Uterus (tissue), 4 donors: Measurements from ENCODE around the gene POLR3B. TPM values are rescaled to one million over a fixed set of nuclear protein-coding genes. Genes with fewer than 3 reads are reported as not detected.
"Not testable (repeated sequence)": the region's sequence is repeated elsewhere in the genome, so short reads cannot be mapped to it uniquely, and the experiment has no call there.

Experiments
- DNase-seq, 2 donors: peaks; one replicate each; pipeline ENCODE4 v3.0.0-alpha.2; 2019 to 2020
- H3K27ac ChIP-seq, 2 donors: fragments of 200-600 bp; sonication (generic); 1 replicate in 1 of 2; 2 replicates in 1 of 2; pipeline ENCODE4 v1.5.1; 2016 to 2018
- H3K27me3 ChIP-seq, 2 donors: fragments of 200-600 bp; sonication (generic); one replicate each; pipeline ENCODE4 v1.5.1; 2018 to 2019; ENCODE audit warnings: control low read depth in 1 of 2
- H3K36me3 ChIP-seq, 2 donors: fragments of 200-600 bp; sonication (generic); one replicate each; pipeline ENCODE4 v1.5.1; 2019; ENCODE audit warnings: control low read depth in 1 of 2
- H3K4me1 ChIP-seq, 2 donors: fragments of 200-600 bp; sonication (generic); one replicate each; pipeline ENCODE4 v1.5.1; 2018 to 2019; ENCODE audit warnings: control low read depth in 1 of 2
- H3K4me3 ChIP-seq, 2 donors: fragments of 200-600 bp; sonication (generic); 1 replicate in 1 of 2; 2 replicates in 1 of 2; pipeline ENCODE4 v1.5.1; 2018 to 2019; ENCODE audit warnings: mild to moderate bottlenecking in 1 of 2
- H3K9me3 ChIP-seq, 2 donors: fragments of 200-600 bp; sonication (generic); one replicate each; pipeline ENCODE4 v1.5.1; 2019; ENCODE audit warnings: control low read depth in 1 of 2
- POLR2A ChIP-seq, 2 donors: fragments of 450-650 bp; IDR thresholded peaks; one replicate each; pipeline ENCODE4 v1.6.1; 2016; ENCODE audit warnings: antibody characterized with exemption in 2 of 2, mild to moderate bottlenecking in 1 of 2, moderate library complexity in 1 of 2
- intact Hi-C: fragments of 100-400 bp; cut with DNase I; formaldehyde crosslinking; loops from one replicate; pipeline ENCODE4 v1.15.1; 2023; ENCODE audit warnings: low total_unique reads
- total RNA-seq, 4 donors: library from RNA; depleted of rRNA in 3 of 4; stranded (reverse); fragments of >200 nt in 3 of 4; gene quantifications; one replicate each; pipeline versions ENCODE4 v1.1.0 to v1.2.4, GENCODE V29; 2014 to 2023
- TF ChIP-seq, protein P1 (sequence below), 4 experiments: fragments of 200-600 bp in 2 of 4; fragments of 450-650 bp in 2 of 4; sonication (generic) in 2 of 4; IDR thresholded peaks; one replicate each; pipeline ENCODE4 v1.5.1; 2016 to 2019; ENCODE audit warnings: antibody characterized with exemption in 4 of 4, mild to moderate bottlenecking in 2 of 4, moderate library complexity in 1 of 4
- donor health status: DM: yes; HTN: yes; CAD: no.

Gene POLR3B
- total RNA-seq, 4 donors from 2014 or later = 8.8 to 20.7 (median 11.0) TPM

GRCh38 chr12:106311139-106311538 is 46.4 kb upstream of the POLR3B start:
- H3K4me3 ChIP-seq = no peak overlapping the region
- intact Hi-C loops = no loop called here
- H3K4me1 ChIP-seq = peaks cover 3% of the 10 kb centered on the region in 2 donors
- H3K27ac ChIP-seq = no peak overlapping the region
- no peaks in the 10 kb centered on the region for H3K36me3 ChIP-seq
- no peak for DNase-seq
- H3K27me3 ChIP-seq = no peaks in the 10 kb centered on the region
- TF ChIP-seq, protein P1, sequence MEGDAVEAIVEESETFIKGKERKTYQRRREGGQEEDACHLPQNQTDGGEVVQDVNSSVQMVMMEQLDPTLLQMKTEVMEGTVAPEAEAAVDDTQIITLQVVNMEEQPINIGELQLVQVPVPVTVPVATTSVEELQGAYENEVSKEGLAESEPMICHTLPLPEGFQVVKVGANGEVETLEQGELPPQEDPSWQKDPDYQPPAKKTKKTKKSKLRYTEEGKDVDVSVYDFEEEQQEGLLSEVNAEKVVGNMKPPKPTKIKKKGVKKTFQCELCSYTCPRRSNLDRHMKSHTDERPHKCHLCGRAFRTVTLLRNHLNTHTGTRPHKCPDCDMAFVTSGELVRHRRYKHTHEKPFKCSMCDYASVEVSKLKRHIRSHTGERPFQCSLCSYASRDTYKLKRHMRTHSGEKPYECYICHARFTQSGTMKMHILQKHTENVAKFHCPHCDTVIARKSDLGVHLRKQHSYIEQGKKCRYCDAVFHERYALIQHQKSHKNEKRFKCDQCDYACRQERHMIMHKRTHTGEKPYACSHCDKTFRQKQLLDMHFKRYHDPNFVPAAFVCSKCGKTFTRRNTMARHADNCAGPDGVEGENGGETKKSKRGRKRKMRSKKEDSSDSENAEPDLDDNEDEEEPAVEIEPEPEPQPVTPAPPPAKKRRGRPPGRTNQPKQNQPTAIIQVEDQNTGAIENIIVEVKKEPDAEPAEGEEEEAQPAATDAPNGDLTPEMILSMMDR (IDR thresholded peaks at IDR 0.05) = no peak
- TF ChIP-seq POLR2A (IDR thresholded peaks at IDR 0.05) = no peak
- no peaks in the 10 kb centered on the region for H3K9me3 ChIP-seq

GRCh38 chr12:106313413-106313812 is 44.1 kb upstream of the POLR3B start:
- H3K9me3 ChIP-seq, H3K27ac ChIP-seq, DNase-seq, H3K36me3 ChIP-seq, H3K27me3 ChIP-seq, H3K4me3 ChIP-seq, H3K4me1 ChIP-seq, intact Hi-C loops: not testable (repeated sequence)

GRCh38 chr12:106315523-106315922 is 42.0 kb upstream of the POLR3B start:
- no peaks in the 10 kb centered on the region for H3K4me1 ChIP-seq
- no peaks in the 10 kb centered on the region for H3K27me3 ChIP-seq
- no peak overlapping the region for H3K4me3 ChIP-seq
- no peak overlapping the region for H3K27ac ChIP-seq
- no peaks in the 10 kb centered on the region for H3K9me3 ChIP-seq
- no peak for DNase-seq
- intact Hi-C loops = no loop called here
- no peaks in the 10 kb centered on the region for H3K36me3 ChIP-seq
- no peak for TF ChIP-seq POLR2A (IDR thresholded peaks at IDR 0.05)
- TF ChIP-seq, protein P1 (IDR thresholded peaks at IDR 0.05) = no peak

DNA sequence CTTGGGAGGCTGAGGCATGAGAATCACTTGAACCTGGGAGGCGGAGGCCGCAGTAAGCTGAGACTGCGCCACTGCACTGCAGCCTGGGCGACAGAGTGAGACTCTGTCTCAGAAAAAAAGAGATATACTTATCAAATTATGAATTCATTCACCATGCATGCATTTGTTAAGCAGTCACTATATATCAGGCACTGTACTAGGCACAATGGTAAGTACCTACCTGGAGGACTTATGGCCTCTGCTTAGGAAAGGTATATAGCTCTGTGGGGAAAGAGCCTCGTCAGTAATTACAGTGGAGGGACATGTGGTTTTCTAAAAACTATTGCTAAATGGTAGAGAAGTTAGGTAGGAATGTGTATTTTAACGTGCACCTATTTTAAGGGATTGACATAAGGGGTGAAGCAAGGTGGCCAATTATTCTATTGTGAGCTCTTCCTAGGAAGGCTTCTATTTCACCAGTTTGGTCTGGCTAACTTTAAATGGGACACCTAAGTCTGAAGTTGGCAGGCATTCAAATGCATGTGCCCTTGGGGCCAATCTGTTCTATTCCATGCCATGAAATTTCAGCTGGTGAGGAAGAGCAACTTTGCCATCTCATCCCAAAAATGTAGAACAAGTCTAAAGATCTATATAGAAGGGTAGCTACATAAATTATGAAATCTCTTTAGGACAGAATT is 40.0 kb upstream of the POLR3B start:
- H3K4me1 ChIP-seq = no peaks in the 10 kb centered on the region
- H3K4me3 ChIP-seq = no peak overlapping the region
- H3K27ac ChIP-seq = no peak overlapping the region
- TF ChIP-seq, protein P1 (IDR thresholded peaks at IDR 0.05) = no peak
- no peak for TF ChIP-seq POLR2A (IDR thresholded peaks at IDR 0.05)
- no peak for DNase-seq
- intact Hi-C loops = no loop called here
- no peaks in the 10 kb centered on the region for H3K27me3 ChIP-seq
- H3K9me3 ChIP-seq = no peaks in the 10 kb centered on the region
- H3K36me3 ChIP-seq = no peaks in the 10 kb centered on the region

- DNase-seq = no peak
- Histone ChIP-seq H3K9me3 (no peaks in the 10 kb centered on the region), H3K27me3 (no peaks in the 10 kb centered on the region), H3K27ac (no peak overlapping the region), H3K4me1 (no peaks in the 10 kb centered on the region), H3K36me3 (no peaks in the 10 kb centered on the region), H3K4me3 (no peak overlapping the region)
- TF ChIP-seq, protein P1 (IDR thresholded peaks at IDR 0.05) = no peak
- TF ChIP-seq POLR2A (IDR thresholded peaks at IDR 0.05) = no peak
- intact Hi-C loops = no loop called here
These were observed 36.3 kb upstream of the POLR3B start for GRCh38 chr12:106321139-106321850.
